HEK293T (cell line): ENCODE measurements around the gene TSGA10IP.

Source experiments
- CTCF ChIA-PET: fragments of 350-600 bp; formaldehyde crosslinking; extraction: SDS; loops from one replicate; lab custom pipeline; 2021; ENCODE audit warnings: antibody characterized with exemption, inconsistent platforms; lab: Yijun Ruan, JAX
- POLR2A ChIA-PET: fragments of 350-600 bp; formaldehyde crosslinking; extraction: SDS; loops from one replicate; lab custom pipeline; 2020; ENCODE audit warnings: antibody characterized with exemption, inconsistent platforms; lab: Yijun Ruan, JAX
- DNase-seq: peaks from one replicate; pipeline ENCODE4 v3.0.0; 2012; ENCODE audit warnings: mixed read lengths; ENCODE audit errors: extremely low spot score
- ARNT ChIP-seq: fragments of 450-650 bp; IDR thresholded peaks from 2 replicates; pipeline ENCODE4 v1.6.1; 2017; ENCODE audit warnings: mild to moderate bottlenecking
- BHLHE40 ChIP-seq: fragments of 450-650 bp; IDR thresholded peaks from 2 replicates; pipeline ENCODE4 v1.6.1; 2016; ENCODE audit warnings: mild to moderate bottlenecking, moderate library complexity, borderline replicate concordance
- CTBP1 ChIP-seq: fragments of 450-650 bp; IDR thresholded peaks from 2 replicates; pipeline ENCODE4 v1.6.1; 2016; ENCODE audit warnings: borderline replicate concordance
- ELF4 ChIP-seq: fragments of 450-650 bp; IDR thresholded peaks from 2 replicates; pipeline ENCODE4 v1.6.1; 2017; ENCODE audit warnings: antibody characterized with exemption
- FOXA1 ChIP-seq: fragments of 450-650 bp; IDR thresholded peaks from 2 replicates; pipeline ENCODE4 v1.6.1; 2016; ENCODE audit warnings: mild to moderate bottlenecking
- FOXK2 ChIP-seq: fragments of 450-650 bp; IDR thresholded peaks from 2 replicates; pipeline ENCODE4 v1.6.1; 2016; ENCODE audit warnings: mild to moderate bottlenecking
- FOXM1 ChIP-seq: fragments of 450-650 bp; IDR thresholded peaks from 2 replicates; pipeline ENCODE4 v1.6.1; 2017; ENCODE audit warnings: mild to moderate bottlenecking, borderline replicate concordance
- HDGF ChIP-seq: fragments of 450-650 bp; IDR thresholded peaks from 2 replicates; pipeline ENCODE4 v1.6.1; 2017; ENCODE audit warnings: antibody characterized with exemption, borderline replicate concordance
- L3MBTL2 ChIP-seq: fragments of 450-650 bp; conservative IDR thresholded peaks from 2 replicates; pipeline ENCODE4 v1.6.1; 2016; ENCODE audit warnings: mild to moderate bottlenecking
- LEF1 ChIP-seq: fragments of 450-650 bp; IDR thresholded peaks from 2 replicates; pipeline ENCODE4 v1.6.1; 2017; ENCODE audit warnings: mild to moderate bottlenecking, borderline replicate concordance
- NFRKB ChIP-seq: fragments of 450-650 bp; IDR thresholded peaks from 2 replicates; pipeline ENCODE4 v1.6.1; 2016; ENCODE audit warnings: mild to moderate bottlenecking, moderate library complexity
- SP1 ChIP-seq: fragments of 450-650 bp; IDR thresholded peaks from 2 replicates; pipeline ENCODE4 v1.6.1; 2017
- SUZ12 ChIP-seq: fragments of 450-650 bp; IDR thresholded peaks from 2 replicates; pipeline ENCODE4 v1.6.1; 2016; ENCODE audit warnings: mild to moderate bottlenecking
- TARDBP ChIP-seq: fragments of 450-650 bp; IDR thresholded peaks from 2 replicates; pipeline ENCODE4 v1.6.1; 2016
- ZNF384 ChIP-seq: fragments of 450-650 bp; IDR thresholded peaks from 2 replicates; pipeline ENCODE4 v1.6.1; 2016
- TF ChIP-seq, protein P1 (sequence below): fragments of 450-650 bp; IDR thresholded peaks from 2 replicates; pipeline ENCODE4 v1.6.1; 2016

The TSGA10IP gene

DNA sequence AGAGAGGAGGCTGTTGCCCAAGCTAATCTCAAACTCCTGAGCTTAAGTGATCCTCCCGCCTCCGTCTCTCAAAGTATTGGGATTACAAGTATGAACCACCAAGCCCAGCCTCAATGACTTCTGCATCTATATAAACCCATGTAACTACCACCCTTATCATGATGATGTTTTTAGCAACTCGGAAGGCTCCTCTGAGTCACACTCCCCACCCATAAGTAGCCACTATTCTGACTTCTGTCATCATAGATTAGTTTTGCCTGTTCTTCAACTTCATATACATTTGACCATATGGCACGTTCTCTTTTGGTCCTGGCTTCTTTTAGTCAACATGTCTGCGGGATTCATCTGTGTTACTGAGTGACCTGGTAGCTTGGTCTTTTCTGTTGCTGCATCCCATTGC, 38.7 kb upstream of the TSGA10IP start:
- CTCF ChIA-PET = no interaction called here
- POLR2A ChIA-PET = interaction anchor here (0.6 to 6.2 kb wide), 4 partner anchors 9 to 47 kb away, joined by 3 to 25 read pairs (median 3); partner anchors contain the start of genes CCDC85B and FIBP
- TF ChIP-seq SP1 = no peak
- no peak for DNase-seq

DNA sequence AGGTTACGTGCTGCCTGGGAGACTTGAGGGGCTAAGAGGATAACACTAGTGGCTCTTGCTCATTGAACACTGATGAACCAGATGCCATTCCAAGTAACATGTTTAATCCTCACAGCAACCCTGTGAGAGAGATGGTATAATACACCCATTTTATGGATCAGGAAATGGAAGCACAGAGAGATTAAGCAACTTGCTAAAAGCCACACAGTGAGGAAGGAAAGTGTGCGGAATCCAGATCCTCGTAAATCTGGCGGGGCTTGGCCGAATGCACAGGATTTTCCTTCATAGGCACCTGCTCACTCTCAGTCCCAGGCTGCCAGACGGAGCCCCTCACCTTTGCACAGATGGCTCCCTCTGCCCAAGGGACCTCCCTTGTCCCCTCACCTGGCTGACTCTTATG, 37.4 kb upstream of the TSGA10IP start:
- DNase-seq = no peak
- TF ChIP-seq SP1 (no peak), LEF1 (no peak), SUZ12 (no peak), CTBP1 (no peak), NFRKB (no peak), ELF4 (no peak), L3MBTL2 (no peak), HDGF (no peak), ZNF384 (no peak), TARDBP (no peak), FOXM1 (no peak), BHLHE40 (no peak), FOXA1 (no peak), ARNT (no peak), FOXK2 (no peak)
- TF ChIP-seq, protein P1, sequence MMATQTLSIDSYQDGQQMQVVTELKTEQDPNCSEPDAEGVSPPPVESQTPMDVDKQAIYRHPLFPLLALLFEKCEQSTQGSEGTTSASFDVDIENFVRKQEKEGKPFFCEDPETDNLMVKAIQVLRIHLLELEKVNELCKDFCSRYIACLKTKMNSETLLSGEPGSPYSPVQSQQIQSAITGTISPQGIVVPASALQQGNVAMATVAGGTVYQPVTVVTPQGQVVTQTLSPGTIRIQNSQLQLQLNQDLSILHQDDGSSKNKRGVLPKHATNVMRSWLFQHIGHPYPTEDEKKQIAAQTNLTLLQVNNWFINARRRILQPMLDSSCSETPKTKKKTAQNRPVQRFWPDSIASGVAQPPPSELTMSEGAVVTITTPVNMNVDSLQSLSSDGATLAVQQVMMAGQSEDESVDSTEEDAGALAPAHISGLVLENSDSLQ = no peak
- POLR2A ChIA-PET = interaction anchor here (6.2 kb wide), 1 partner anchor 18 kb away, joined by 25 read pairs; the partner anchor contains the start of genes CCDC85B and FIBP
- CTCF ChIA-PET = no interaction called here

DNA sequence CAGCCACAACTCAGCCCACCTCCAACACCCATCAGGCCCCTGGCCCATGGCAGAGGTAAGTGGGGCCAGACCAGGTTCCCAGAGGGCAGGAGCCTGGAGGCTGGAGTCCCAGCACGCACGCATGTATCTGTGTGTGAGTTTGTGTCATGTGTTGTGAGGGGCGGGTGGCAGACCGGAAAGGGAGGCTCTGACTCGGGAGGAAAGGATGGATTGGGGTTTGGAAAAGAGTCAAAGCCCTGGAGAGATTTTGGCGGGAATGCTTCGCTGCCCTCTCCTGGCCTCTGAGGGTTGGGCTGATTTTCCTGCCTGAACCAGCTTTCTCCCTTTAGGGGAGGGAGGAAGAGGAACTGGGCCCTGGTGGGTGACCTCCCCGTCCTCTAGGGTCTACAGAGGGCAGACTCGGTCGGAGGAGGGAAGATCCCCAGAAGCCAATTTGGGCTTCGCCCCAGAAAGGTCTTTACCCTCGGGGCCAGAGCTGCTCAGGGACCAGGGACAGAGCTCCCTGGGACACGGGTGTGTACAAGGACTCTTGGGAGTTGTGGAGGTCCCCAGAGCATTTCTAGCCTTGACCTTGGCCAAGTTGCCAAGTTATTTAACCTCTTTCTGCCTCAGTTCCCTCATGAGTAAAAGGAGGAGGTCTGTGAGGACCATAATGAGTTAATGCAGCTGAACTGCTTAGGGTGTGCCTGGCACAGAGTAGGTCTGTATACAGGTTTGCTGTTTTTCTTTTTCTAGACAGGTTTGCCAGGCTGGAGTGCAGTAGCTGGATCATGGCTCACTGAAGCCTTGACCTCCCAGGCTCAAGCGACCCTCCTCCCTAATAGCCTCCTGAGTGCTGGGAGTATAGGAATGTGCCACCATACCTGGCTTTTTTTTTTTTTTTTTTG, 33.4 kb upstream of the TSGA10IP start:
- DNase-seq = peak; percentile 68
- ChIA-PET CTCF (interaction anchor here (2.1 to 3.0 kb wide), 2 partner anchors 22 to 27 kb away, joined by 8 to 26 read pairs; partner anchors contain the start of genes CCDC85B and FIBP), POLR2A (interaction anchor here (0.7 to 3.6 kb wide), 8 partner anchors 10 to 53 kb away, joined by 3 to 46 read pairs (median 4); partner anchors contain the start of genes CCDC85B and FIBP)
- TF ChIP-seq L3MBTL2 = peak; percentile 69
- no peak for TF ChIP-seq SP1

DNA sequence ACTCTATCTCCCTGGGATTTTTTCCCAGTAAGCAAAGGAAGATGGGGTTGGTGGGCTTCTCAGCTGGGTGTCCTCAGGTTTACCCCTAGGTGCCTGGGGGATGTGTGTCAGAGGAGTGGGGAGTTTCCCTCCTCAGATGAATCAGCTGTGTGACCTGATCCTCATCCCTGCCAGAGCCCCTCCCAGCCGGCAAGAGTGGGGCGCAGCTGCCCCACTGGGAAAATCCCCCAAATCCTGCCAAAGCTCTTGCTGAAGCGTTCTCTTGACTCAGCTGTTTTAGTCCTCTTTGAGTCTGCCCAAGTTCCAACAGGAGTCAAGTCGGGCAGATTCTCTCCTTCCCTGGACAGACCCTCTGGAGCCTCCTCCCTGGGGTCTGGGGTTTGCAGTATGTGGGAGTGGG, 32.4 kb upstream of the TSGA10IP start:
- CTCF ChIA-PET = interaction anchor here (0.6 to 3.0 kb wide), 3 partner anchors 23 to 147 kb away, joined by 3 to 26 read pairs (median 8); partner anchors contain the start of genes CCDC85B and FIBP
- no peak for DNase-seq
- TF ChIP-seq CTBP1 = no peak
- POLR2A ChIA-PET = interaction anchor here (1.4 to 3.6 kb wide), 2 partner anchors 11 to 23 kb away, joined by 4 to 46 read pairs; partner anchors contain the start of genes CCDC85B and FIBP

DNA sequence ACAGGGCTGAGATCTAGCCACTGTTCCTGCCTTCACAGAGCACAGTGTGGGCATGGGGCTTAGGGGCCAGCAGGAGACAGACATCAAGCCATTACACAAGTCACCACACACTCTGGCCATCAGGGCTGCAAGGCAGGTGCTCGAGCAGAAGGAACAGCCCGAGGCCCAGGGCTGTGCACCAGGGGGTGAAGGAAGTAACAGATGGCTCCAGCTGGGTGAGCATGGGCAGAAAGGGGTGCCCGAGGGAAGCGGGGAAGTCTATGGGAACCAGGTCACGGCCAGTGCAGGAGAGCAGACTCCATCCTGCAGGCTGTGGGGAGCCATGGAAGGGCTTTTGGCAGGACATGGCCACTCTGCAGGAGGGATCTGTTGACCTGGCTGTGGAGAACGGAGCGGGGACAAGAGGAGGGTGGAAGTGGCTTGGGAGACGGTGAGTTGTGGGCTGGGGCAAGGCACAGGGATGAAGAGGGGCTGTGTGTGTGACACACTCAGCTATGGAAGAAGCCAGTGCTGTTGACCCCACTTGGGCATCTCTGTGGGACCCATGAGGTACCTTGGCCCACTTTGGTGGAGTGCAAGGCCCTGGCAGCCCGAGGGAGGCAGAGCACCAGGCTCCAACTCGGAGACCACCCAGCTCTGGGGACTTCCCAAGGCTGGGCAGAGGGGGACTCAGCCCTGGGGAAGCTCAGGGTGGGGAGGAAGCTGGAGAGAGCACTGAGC, 30.0 kb upstream of the TSGA10IP start:
- ChIA-PET POLR2A (interaction anchor here (0.6 to 2.6 kb wide), 6 partner anchors 9 to 1510 kb away, joined by 3 to 35 read pairs (median 4); partner anchors contain the start of genes CCDC85B, FIBP and MUS81), CTCF (interaction anchor here (0.8 to 1.6 kb wide), 4 partner anchors 24 to 30 kb away, joined by 3 to 6 read pairs (median 4); partner anchors contain the start of gene FIBP)
- no peak for TF ChIP-seq ELF4
- TF ChIP-seq SP1 = no peak
- no peak for TF ChIP-seq FOXK2
- TF ChIP-seq FOXA1 = no peak
- no peak for TF ChIP-seq L3MBTL2
- TF ChIP-seq FOXM1 = no peak
- TF ChIP-seq BHLHE40 = no peak
- TF ChIP-seq, protein P1 = no peak
- no peak for TF ChIP-seq CTBP1
- TF ChIP-seq LEF1 = no peak
- no peak for TF ChIP-seq ZNF384
- TF ChIP-seq HDGF = no peak
- TF ChIP-seq TARDBP = no peak
- TF ChIP-seq NFRKB = no peak
- no peak for TF ChIP-seq SUZ12
- no peak for TF ChIP-seq ARNT
- no peak for DNase-seq

DNA sequence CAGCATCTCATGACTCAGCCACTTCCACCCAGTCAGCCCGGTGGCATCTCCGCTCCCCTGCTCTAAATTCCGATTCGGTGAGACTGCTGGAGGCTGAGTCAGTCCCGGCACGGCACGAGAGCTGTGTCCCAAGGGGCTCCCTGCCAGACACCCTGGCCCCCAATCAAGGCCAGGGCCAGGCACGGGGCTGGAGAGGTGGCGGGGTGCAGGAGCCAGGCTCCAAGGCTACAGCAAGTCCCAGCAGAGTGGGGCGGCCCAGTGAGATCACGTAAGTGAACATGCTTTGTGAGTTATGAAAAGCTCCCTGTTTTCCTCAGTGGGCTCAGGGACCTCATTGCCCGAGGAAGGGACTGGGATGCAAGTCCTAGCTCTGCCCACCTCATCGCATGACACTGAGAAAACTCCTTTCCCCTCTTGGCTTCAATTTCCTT, 29.4 kb upstream of the TSGA10IP start:
- no peak for DNase-seq
- no peak for TF ChIP-seq FOXK2
- no peak for TF ChIP-seq CTBP1
- TF ChIP-seq FOXM1 = no peak
- TF ChIP-seq SP1 = no peak
- CTCF ChIA-PET = interaction anchor here (0.8 to 1.6 kb wide), 4 partner anchors 25 to 31 kb away, joined by 3 to 6 read pairs (median 4); partner anchors contain the start of gene FIBP
- POLR2A ChIA-PET = interaction anchor here (0.6 to 2.6 kb wide), 4 partner anchors 9 to 56 kb away, joined by 3 to 35 read pairs (median 6); partner anchors contain the start of genes CCDC85B, FIBP and MUS81
